ENCODE results near the gene WWP2. TPM values are rescaled to one million over a fixed set of nuclear protein-coding genes. Genes with fewer than 3 reads are reported as not detected.

WWP2 gene
- total RNA-seq, 1 donor from 2014 or later = 91.5 TPM

DNA sequence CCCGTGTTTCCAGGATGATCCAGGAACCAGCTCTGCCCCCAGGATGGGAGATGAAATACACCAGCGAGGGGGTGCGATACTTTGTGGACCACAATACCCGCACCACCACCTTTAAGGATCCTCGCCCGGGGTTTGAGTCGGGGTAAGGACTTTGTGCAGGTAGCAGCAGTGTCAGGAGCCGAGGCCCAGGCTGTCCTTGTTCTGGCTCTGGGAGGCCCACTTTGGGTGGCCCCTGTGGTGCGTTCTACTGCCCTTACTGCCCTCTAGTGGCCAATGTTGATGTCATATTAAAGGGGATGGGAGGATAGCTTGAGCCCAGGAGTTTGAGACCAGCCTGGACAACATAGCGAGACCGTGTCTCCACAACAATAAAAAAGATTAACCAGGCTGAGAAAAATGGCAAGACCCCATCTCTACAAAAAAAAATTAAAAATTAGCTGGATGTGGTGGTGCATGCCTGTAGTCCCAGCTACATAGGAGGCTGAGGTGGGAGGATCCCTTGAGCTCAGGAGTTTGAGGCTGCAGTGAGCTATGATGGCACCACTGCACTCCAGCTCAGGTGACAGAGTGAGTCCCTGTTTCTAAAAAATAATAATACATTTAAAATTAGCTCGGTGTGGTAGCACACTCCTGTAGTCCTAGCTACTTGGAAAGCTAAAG is 168.1 kb downstream of the WWP2 start:
- intact Hi-C loops (cut with DNase I) = loop anchor here (2.0 kb wide), 1 partner anchor 133 kb away; no protein-coding TSS in a partner anchor
- ATAC-seq = peak; percentile 63
- DNase-seq (ENCODE audit: low spot score) = peak; percentile 70

GRCh38 chr16:69931631-69932030 is 169.5 kb downstream of the WWP2 start:
- intact Hi-C loops (cut with DNase I) = loop anchor here (2.0 kb wide), 1 partner anchor 135 kb away; no protein-coding TSS in a partner anchor
- DNase-seq (ENCODE audit: low spot score) = peak; percentile 54

DNA sequence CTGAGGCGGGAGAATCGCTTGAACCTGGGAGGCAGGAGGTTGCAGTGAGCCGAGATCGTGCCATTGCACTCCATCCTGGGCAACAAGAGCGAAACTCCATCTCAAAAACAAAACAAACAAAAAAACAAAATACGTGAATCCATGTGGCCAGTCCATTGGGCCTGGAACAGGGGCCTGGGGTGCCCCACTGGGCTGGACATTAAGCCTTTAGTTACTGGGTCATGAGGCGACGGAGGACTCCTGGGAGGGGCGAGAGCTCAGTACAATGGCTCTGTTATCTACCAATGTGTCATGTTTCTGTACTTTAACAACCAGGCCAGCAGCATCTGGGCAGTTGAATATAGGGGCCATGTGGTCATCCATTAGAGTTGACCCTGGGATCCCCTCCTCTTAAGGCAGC is 170.1 kb downstream of the WWP2 start:
- intact Hi-C loops (cut with DNase I) = no loop called here
- ATAC-seq (no peak), DNase-seq (ENCODE audit: low spot score) (peak; percentile 36)

More at GRCh38 chr16:69931631-69932030, 169.5 kb downstream of the WWP2 start:
- no peak for ATAC-seq

GRCh38 chr16:69932691-69933392 is 170.7 kb downstream of the WWP2 start:
- intact Hi-C loops (cut with DNase I) = no loop called here
- DNase-seq (ENCODE audit: low spot score) (peak; percentile 48), ATAC-seq (no peak)

DNA sequence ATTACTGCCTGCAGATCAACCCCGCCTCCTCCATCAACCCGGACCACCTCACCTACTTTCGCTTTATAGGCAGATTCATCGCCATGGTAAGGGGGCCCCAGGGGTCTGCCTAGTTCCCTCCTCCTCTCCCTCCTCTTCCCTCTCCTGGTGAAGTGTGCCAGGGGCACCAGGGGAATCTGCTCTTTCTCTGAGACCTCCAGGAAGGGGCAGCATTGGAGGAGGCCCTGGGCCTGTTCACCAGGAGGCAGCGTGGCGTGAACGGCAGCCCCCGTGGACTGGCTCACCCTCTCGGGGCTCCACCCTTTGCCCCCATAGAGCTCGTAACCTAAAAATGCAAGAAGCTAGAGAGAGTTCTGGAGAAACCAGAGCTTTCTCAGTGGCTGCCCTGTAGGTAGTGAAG is 171.9 kb downstream of the WWP2 start:
- ATAC-seq (no peak), DNase-seq (ENCODE audit: low spot score) (peak; percentile 19)
- intact Hi-C loops (cut with DNase I) = no loop called here

GRCh38 chr16:69934751-69935150 is 172.6 kb downstream of the WWP2 start:
- peak; percentile 55 for DNase-seq (ENCODE audit: low spot score)
- no peak for ATAC-seq
- intact Hi-C loops (cut with DNase I) = no loop called here

GRCh38 chr16:69935278-69935711 is 173.2 kb downstream of the WWP2 start:
- DNase-seq (ENCODE audit: low spot score) (peak; percentile 51), ATAC-seq (no peak)
- intact Hi-C loops (cut with DNase I) = no loop called here

GRCh38 chr16:69935740-69936139 is 173.6 kb downstream of the WWP2 start:
- DNase-seq (ENCODE audit: low spot score) (peak; percentile 27), ATAC-seq (no peak)
- intact Hi-C loops (cut with DNase I) = no loop called here

DNA sequence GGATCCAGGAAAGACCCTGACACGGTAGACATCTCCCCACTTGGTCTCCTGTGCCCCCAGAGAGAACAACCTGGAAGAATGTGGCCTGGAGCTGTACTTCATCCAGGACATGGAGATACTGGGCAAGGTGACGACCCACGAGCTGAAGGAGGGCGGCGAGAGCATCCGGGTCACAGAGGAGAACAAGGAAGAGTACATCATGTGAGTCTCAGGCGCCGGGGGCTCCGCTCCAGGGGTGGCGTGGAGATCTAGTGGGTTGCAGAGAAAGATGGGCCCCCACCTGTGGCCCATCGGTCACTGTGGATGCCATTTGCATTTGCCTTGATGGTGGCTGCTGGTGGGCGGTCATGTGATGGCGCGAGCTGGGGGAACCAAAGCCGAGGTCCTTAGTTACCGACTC is 174.1 kb downstream of the WWP2 start:
- DNase-seq (ENCODE audit: low spot score) = peak; percentile 55
- intact Hi-C loops (cut with DNase I) = no loop called here
- ATAC-seq = no peak

GRCh38 chr16:69936751-69937211 is 174.6 kb downstream of the WWP2 start:
- intact Hi-C loops (cut with DNase I) = no loop called here
- DNase-seq (ENCODE audit: low spot score) (peak; percentile 43), ATAC-seq (no peak)

GRCh38 chr16:69937465-69937951 is 175.4 kb downstream of the WWP2 start:
- intact Hi-C loops (cut with DNase I) = no loop called here
- ATAC-seq = no peak
- DNase-seq (ENCODE audit: low spot score) = peak; percentile 51

DNA sequence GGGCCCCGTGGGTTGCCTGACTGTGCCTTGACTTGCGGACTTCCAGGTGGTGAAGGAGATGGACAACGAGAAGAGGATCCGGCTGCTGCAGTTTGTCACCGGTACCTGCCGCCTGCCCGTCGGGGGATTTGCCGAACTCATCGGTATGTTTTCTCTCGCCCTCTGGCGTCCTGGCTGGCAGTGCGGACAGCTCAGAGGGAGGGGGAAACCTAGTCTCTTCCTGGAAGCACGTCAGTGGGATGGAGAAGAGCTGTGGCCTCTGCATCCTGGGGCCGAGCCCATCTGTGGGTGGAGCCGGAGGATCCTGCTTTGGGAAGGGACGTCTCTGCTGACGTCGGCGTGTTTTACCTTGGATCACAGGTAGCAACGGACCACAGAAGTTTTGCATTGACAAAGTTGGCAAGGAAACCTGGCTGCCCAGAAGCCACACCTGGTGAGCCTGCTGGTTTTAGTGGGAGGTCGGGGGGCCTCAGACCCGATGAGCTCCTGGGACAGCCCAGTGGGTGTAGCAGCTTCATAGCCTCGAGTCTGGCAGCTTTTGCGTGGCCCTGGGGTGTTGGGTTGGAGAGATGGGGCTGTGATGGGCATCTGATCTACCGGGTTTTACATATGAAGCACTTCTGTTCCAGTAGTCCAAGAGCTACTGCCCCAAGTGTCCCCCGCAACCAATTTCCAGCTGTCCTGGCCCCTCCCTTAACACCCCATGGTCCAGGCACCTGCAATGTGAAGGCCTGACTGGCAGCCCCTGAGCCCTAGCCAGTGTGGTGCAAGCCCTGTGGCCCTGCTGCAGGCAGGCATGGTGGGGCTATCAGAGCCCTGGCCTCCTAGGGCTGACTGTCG is 177.1 kb downstream of the WWP2 start:
- DNase-seq (ENCODE audit: low spot score) (peak; percentile 56), ATAC-seq (no peak)
- intact Hi-C loops (cut with DNase I) = no loop called here

DNA sequence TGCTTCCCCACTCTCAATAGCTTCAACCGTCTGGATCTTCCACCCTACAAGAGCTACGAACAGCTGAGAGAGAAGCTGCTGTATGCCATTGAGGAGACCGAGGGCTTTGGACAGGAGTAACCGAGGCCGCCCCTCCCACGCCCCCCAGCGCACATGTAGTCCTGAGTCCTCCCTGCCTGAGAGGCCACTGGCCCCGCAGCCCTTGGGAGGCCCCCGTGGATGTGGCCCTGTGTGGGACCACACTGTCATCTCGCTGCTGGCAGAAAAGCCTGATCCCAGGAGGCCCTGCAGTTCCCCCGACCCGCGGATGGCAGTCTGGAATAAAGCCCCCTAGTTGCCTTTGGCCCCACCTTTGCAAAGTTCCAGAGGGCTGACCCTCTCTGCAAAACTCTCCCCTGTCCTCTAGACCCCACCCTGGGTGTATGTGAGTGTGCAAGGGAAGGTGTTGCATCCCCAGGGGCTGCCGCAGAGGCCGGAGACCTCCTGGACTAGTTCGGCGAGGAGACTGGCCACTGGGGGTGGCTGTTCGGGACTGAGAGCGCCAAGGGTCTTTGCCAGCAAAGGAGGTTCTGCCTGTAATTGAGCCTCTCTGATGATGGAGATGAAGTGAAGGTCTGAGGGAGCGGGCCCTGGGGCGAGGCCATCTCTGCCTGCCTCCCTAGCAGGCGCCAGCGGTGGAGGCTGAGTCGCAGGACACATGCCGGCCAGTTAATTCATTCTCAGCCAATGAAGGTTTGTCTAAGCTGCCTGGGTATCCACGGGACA is 177.9 kb downstream of the WWP2 start:
- DNase-seq (ENCODE audit: low spot score) (peak; percentile 59), ATAC-seq (no peak)
- intact Hi-C loops (cut with DNase I) = no loop called here

DNA sequence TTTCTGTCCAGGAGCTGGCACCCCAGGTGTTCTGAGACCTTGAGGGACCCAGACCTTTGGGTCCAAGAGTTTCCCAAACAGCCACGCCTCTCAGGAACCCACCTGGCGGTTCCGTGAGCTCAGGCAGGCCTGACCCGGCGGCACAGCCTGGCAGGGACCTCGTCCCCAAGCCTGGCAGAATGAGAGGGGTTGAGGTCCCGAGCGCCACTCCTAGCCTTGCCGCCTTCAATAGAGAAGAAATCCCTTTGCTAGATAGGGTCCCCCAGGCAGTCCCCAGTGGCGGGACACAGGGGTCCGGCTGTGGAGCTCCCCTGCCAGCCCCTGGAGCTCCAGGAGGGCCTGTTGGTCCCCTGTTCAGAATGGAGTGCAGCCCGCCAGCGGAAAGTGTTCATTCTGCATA is 178.5 kb downstream of the WWP2 start:
- no peak for ATAC-seq
- DNase-seq (ENCODE audit: low spot score) = peak; percentile 53
- intact Hi-C loops (cut with DNase I) = no loop called here

DNA sequence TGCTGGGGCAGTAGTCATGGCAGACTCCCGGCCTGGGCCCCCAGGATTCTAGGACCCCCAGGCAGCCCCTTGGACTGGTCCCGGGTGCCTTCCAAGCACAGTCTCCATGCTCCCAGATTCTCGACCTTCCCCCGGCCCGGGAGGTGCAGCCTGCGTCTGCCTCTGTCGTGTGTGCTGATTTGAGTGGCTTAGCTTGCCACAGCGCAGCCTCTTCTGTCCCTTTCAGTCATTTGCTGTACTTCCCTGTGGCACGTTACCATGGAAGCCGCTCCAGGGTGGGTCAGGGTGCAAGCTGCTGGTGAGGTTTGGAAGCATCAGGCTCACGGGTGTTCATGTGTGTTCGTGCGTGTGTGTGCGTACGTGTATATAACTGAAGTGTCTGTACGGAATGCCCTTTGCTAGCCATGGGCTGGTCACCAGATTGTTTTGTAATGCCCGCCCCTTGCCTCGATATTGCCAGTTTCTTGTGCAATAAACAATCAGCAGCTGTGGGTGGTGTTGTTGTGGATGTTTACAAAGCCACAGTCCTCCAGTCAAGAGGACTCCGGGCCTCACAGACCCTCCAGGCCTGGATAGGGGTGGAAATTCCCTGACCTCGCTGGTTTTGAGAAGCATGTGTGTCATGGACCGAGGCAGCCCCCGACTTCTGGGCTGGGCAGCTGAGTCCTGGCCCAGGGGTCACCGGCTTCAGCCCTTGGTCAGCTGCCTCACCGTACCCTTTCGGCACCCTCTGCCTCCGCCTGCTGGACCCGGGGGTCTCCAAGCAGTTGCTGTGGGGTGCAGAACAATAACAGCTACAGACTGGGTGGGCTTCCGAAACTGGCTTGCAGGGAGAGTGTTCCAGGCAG is 179.3 kb downstream of the WWP2 start:
- intact Hi-C loops (cut with DNase I) = no loop called here
- DNase-seq (ENCODE audit: low spot score) = peak; percentile 55
- ATAC-seq = peak; percentile 33

GRCh38 chr16:69942099-69942491 is 180.0 kb downstream of the WWP2 start:
- DNase-seq (ENCODE audit: low spot score) = peak; percentile 53
- intact Hi-C loops (cut with DNase I) = no loop called here
- ATAC-seq = peak; percentile 2

DNA sequence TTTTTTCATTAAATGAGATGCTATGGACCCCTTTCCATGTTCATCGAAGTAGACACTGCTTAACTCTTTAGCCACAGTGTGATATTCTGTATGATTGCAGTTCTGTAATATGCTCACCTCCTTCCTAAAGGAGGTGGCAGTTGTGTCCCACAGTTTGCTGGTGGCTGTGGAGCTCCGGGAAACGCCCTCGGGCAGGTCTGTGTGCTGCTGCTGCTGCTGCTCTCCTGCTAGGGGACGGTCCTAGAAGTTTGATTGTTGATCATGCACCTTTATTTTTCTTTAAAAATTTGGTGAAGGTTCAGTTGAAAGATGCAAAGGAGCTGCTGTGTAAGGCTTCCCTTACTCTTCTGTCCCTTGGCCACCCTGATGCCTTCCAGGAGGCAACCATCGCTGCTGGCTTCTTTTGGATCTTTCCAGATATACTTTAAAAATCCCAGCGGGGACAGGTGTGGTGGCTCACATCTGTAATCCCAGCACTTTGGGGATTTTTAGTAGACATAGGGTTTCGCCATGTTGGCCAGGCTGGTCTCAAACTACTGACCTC is 180.6 kb downstream of the WWP2 start:
- ATAC-seq = no peak
- intact Hi-C loops (cut with DNase I) = no loop called here
- peak; percentile 34 for DNase-seq (ENCODE audit: low spot score)

Data from sciatic nerve (tissue), 2 donors.